SU-DHL-6 (cell line): ENCODE measurements around the gene ITPR3.

ENCODE experiments used
- H2AFZ ChIP-seq: fragments of 200-600 bp; sonication (generic); 2 replicates; pipeline ENCODE4 v1.6.1; 2014; ENCODE audit warnings: low read depth, mild to moderate bottlenecking, moderate library complexity, mixed read lengths, antibody characterized with exemption, low read length; ENCODE audit not compliant: severe bottlenecking
- H3F3A ChIP-seq: fragments of 200-600 bp; shearing (Covaris generic); 2 replicates; pipeline ENCODE4 v1.6.0; 2016; ENCODE audit warnings: antibody characterized with exemption, mild to moderate bottlenecking; ENCODE audit not compliant: insufficient read depth
- H3K27ac ChIP-seq: fragments of 200-600 bp; sonication (generic); 2 replicates; pipeline ENCODE4 v1.5.1; 2016; ENCODE audit warnings: low read depth, mild to moderate bottlenecking, low read length, moderate library complexity, mixed read lengths
- H3K27me3 ChIP-seq: fragments of 200-600 bp; sonication (generic), shearing (Covaris generic); 2 replicates; pipeline ENCODE4 v1.6.0; 2014; ENCODE audit warnings: mild to moderate bottlenecking, low read length
- H3K36me3 ChIP-seq: fragments of 200-600 bp; sonication (generic); 2 replicates; pipeline ENCODE4 v1.6.1; 2014; ENCODE audit warnings: mild to moderate bottlenecking, low read length, mixed read lengths
- H3K4me2 ChIP-seq: fragments of 300-600, 200-600 bp; shearing (Covaris generic), sonication (generic); 2 replicates; pipeline ENCODE4 v1.6.0; 2014; ENCODE audit warnings: low read length, low read depth, mild to moderate bottlenecking; ENCODE audit not compliant: poor library complexity, severe bottlenecking
- H3K4me3 ChIP-seq: fragments of 200-600 bp; sonication (generic); 2 replicates; pipeline ENCODE4 v1.5.1; 2014; ENCODE audit warnings: antibody characterized with exemption, low read length, mild to moderate bottlenecking, mixed read lengths; ENCODE audit not compliant: insufficient read depth, poor library complexity, severe bottlenecking
- H3K79me2 ChIP-seq: fragments of 200-600 bp; sonication (generic); 2 replicates; pipeline ENCODE4 v1.6.1; 2014; ENCODE audit warnings: mild to moderate bottlenecking, low read length, moderate library complexity; ENCODE audit not compliant: insufficient read depth
- H3K9ac ChIP-seq: fragments of 200-600 bp; sonication (generic); 2 replicates; pipeline ENCODE4 v1.7.0; 2014; ENCODE audit warnings: mild to moderate bottlenecking, low read length
- H3K9me2 ChIP-seq: fragments of 200-600 bp; sonication (generic); replicated peaks from 2 replicates; pipeline ENCODE4 v1.6.1; 2014; ENCODE audit warnings: low read length; ENCODE audit not compliant: insufficient read depth
- H3K9me3 ChIP-seq: fragments of 200-600 bp; sonication (generic); 2 replicates; pipeline ENCODE4 v1.6.1; 2014; ENCODE audit warnings: low read length, mixed read lengths; ENCODE audit not compliant: insufficient read depth
- H4K20me1 ChIP-seq: fragments of 200-600 bp; sonication (generic); 2 replicates; pipeline ENCODE4 v1.6.1; 2014; ENCODE audit warnings: low read depth, mild to moderate bottlenecking, antibody characterized with exemption, low read length, moderate library complexity, mixed read lengths
- EZH2phosphoT487 ChIP-seq: fragments of 200-600 bp; sonication (generic), shearing (Covaris generic); conservative IDR thresholded peaks from 2 replicates; pipeline ENCODE4 v1.6.1; 2018; ENCODE audit warnings: mild to moderate bottlenecking, antibody characterized with exemption, low read length, moderate library complexity, mixed read lengths
- TF ChIP-seq, protein P1 (sequence below): fragments of 200-600 bp; sonication (generic); IDR thresholded peaks from one replicate; pipeline ENCODE4 v1.5.1; 2017; ENCODE audit warnings: antibody characterized with exemption, mild to moderate bottlenecking, low read length, moderate library complexity; ENCODE audit not compliant: insufficient read depth, poor library complexity, severe bottlenecking

ITPR3 gene

DNA sequence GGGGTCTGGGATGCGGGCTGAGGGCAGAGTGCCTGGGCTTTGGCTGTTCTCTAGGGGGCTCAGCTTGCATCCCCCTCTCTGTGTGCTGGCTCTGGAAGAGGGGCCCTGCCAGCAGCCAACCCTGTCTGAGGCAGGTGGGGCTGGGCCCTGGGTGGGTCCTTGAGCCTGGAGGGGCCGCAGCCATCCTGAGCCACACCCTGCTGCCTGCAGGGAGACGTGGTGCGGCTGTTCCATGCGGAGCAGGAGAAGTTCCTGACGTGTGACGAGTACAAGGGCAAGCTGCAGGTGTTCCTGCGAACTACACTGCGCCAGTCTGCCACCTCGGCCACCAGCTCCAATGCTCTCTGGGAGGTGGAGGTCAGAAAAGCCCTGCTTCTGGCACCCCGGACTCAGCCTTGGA lies 41.2 kb downstream of the ITPR3 start:
- no peaks in the 10 kb centered on the region for H3K79me2 ChIP-seq
- H2AFZ ChIP-seq = no peak overlapping the region
- no peak for TF ChIP-seq EZH2phosphoT487
- TF ChIP-seq, protein P1, sequence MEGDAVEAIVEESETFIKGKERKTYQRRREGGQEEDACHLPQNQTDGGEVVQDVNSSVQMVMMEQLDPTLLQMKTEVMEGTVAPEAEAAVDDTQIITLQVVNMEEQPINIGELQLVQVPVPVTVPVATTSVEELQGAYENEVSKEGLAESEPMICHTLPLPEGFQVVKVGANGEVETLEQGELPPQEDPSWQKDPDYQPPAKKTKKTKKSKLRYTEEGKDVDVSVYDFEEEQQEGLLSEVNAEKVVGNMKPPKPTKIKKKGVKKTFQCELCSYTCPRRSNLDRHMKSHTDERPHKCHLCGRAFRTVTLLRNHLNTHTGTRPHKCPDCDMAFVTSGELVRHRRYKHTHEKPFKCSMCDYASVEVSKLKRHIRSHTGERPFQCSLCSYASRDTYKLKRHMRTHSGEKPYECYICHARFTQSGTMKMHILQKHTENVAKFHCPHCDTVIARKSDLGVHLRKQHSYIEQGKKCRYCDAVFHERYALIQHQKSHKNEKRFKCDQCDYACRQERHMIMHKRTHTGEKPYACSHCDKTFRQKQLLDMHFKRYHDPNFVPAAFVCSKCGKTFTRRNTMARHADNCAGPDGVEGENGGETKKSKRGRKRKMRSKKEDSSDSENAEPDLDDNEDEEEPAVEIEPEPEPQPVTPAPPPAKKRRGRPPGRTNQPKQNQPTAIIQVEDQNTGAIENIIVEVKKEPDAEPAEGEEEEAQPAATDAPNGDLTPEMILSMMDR = no peak
- H3K27ac ChIP-seq = no peak overlapping the region
- H3K36me3 ChIP-seq = peaks cover 3% of the 10 kb centered on the region; the same call in 1 of the 2 replicates
- H3K4me2 ChIP-seq = no peak overlapping the region
- no peak overlapping the region for H3K4me3 ChIP-seq
- no peaks in the 10 kb centered on the region for H3K27me3 ChIP-seq
- H3K9ac ChIP-seq = no peak overlapping the region
- H3K9me3 ChIP-seq = no peaks in the 10 kb centered on the region
- no peaks in the 10 kb centered on the region for H3F3A ChIP-seq
- no peaks in the 10 kb centered on the region for H3K9me2 ChIP-seq
- no peaks in the 10 kb centered on the region for H4K20me1 ChIP-seq

- TF ChIP-seq, protein P1 = no peak
- TF ChIP-seq EZH2phosphoT487 = no peak
- H3F3A ChIP-seq = no peaks in the 10 kb centered on the region
- H3K79me2 ChIP-seq = no peaks in the 10 kb centered on the region
- H2AFZ ChIP-seq = no peak overlapping the region
- no peak overlapping the region for H3K27ac ChIP-seq
- H3K27me3 ChIP-seq = no peaks in the 10 kb centered on the region
- H3K4me2 ChIP-seq = no peak overlapping the region
- H3K36me3 ChIP-seq = peaks cover 3% of the 10 kb centered on the region; the same call in 1 of the 2 replicates
- H3K4me3 ChIP-seq = no peak overlapping the region
- H3K9me2 ChIP-seq = no peaks in the 10 kb centered on the region
- H4K20me1 ChIP-seq = no peaks in the 10 kb centered on the region
- H3K9ac ChIP-seq = no peak overlapping the region
- no peaks in the 10 kb centered on the region for H3K9me3 ChIP-seq
Measured at GRCh38 chr6:33663028-33663427, 41.9 kb downstream of the ITPR3 start.

DNA sequence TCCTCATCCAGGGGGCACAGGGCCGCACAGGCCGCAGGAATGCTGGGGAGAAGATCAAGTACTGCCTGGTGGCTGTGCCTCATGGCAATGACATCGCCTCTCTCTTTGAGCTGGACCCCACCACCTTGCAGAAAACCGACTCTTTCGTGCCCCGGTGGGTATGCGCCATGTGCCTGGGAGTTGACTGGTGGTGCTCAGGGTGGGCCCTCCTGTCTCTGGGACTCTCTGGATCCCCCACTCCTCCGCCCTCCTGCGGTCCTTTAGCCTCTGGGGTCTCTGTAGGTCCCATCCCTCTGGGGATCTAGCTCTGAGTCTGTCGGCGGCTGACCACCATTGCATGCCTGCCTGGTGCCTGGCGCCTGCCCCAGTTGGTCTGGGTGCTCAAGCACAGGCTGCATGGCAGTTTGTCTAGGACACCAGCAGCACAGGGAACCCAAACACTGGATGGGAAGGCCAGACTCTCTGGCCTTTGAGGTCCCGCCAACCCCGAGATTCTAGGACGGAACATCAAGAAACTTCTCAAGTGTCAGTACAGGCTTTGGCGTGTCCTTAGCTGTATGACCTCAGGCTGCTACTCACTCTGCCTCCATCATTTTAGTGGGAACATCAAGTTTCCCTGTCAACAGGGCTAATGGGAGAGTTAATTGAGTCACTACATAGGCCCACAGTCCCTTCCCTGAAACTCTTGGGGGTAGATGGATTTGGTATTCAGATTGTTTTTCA lies 42.8 kb downstream of the ITPR3 start:
- no peak overlapping the region for H2AFZ ChIP-seq
- H3K4me3 ChIP-seq = no peak overlapping the region
- H3K27ac ChIP-seq = no peak overlapping the region
- TF ChIP-seq EZH2phosphoT487 = no peak
- TF ChIP-seq, protein P1 = no peak
- H4K20me1 ChIP-seq = no peaks in the 10 kb centered on the region
- no peaks in the 10 kb centered on the region for H3K9me2 ChIP-seq
- no peaks in the 10 kb centered on the region for H3F3A ChIP-seq
- H3K27me3 ChIP-seq = no peaks in the 10 kb centered on the region
- H3K79me2 ChIP-seq = no peaks in the 10 kb centered on the region
- no peak overlapping the region for H3K4me2 ChIP-seq
- no peak overlapping the region for H3K9ac ChIP-seq
- peaks cover 3% of the 10 kb centered on the region; the same call in 1 of the 2 replicates for H3K36me3 ChIP-seq
- no peaks in the 10 kb centered on the region for H3K9me3 ChIP-seq
